SK-MEL-5 (cell line): ENCODE measurements around the gene KIF18B. TPM values are rescaled to one million over a fixed set of nuclear protein-coding genes. Genes with fewer than 3 reads are reported as not detected.

Source experiments
- small RNA-seq, 2 experiments: library from RNA; depleted of rRNA; stranded (forward); fragments of <200 nt; gene quantifications; one replicate each; pipeline ENCODE3, GENCODE V24; 2014
- total RNA-seq: library from RNA; depleted of rRNA; stranded (reverse); fragments of >200 nt; shearing (Covaris generic); gene quantifications from 2 replicates; pipeline ENCODE4 v1.2.3, GENCODE V29; 2014; rRNA removed

The KIF18B gene
- total RNA-seq, 1 experiment from 2014 or later: 2.0 TPM

Small RNAs within 50 kb of the gene (small RNA-seq; reads per million reads assigned to genes)
- gene AC015936.2: 0 reads per million in 2 experiments
- 0 reads per million in 2 experiments for gene CCDC103
- gene MIR6783: 0 reads per million in 2 experiments
- 0 reads per million in 2 experiments for gene RN7SL405P

Other genes starting within 250 kb of the KIF18B start
- gene DBF4B, start 239.1 kb downstream of the KIF18B start, total RNA-seq: 9.0 and 9.4 TPM in 2 replicates
- 7.6 and 8.6 TPM in 2 replicates for gene ADAM11, start 188.8 kb downstream of the KIF18B start, total RNA-seq
- gene GJC1, start 117.5 kb downstream of the KIF18B start, total RNA-seq: 20.9 and 21.1 TPM in 2 replicates
- not detected in 2 replicates for gene HIGD1B, start 99.9 kb downstream of the KIF18B start, total RNA-seq
- gene EFTUD2, start 48.3 kb downstream of the KIF18B start, total RNA-seq: 117 and 118 TPM in 2 replicates
- not detected in 2 replicates for gene GFAP, start 32.3 kb downstream of the KIF18B start, total RNA-seq
- gene C1QL1, start 20.5 kb upstream of the KIF18B start, total RNA-seq: 3.8 and 5.0 TPM in 2 replicates
- gene DCAKD, start 103.9 kb upstream of the KIF18B start, total RNA-seq: 32.1 and 41.4 TPM in 2 replicates
- 71.5 and 78.0 TPM in 2 replicates for gene NMT1, start 113.5 kb upstream of the KIF18B start, total RNA-seq
- gene PLCD3, start 184.7 kb upstream of the KIF18B start, total RNA-seq: 4.0 and 9.8 TPM in 2 replicates
- gene ACBD4, start 187.9 kb upstream of the KIF18B start, total RNA-seq: 1.7 and 3.3 TPM in 2 replicates
- 10.6 and 14.4 TPM in 2 replicates for gene HEXIM1, start 200.7 kb upstream of the KIF18B start, total RNA-seq
- 14.0 and 14.2 TPM in 2 replicates for gene HEXIM2, start 214.1 kb upstream of the KIF18B start, total RNA-seq